Subcutaneous abdominal adipose tissue (tissue), 5 donors: Measurements from ENCODE around the gene CRTC1.

Source experiments
- H3K27ac ChIP-seq: one replicate; pipeline ENCODE4 v1.7.0; 2013; ENCODE audit warnings: low read depth, mild to moderate bottlenecking, inconsistent platforms, low read length, moderate library complexity
- H3K27me3 ChIP-seq, 5 donors: one replicate each; pipeline ENCODE4 v1.7.0; 2013; ENCODE audit warnings: low read length in 5 of 5, inconsistent platforms in 1 of 5; ENCODE audit not compliant: control insufficient read depth in 5 of 5, insufficient read depth in 4 of 5
- H3K36me3 ChIP-seq, 5 donors: one replicate each; pipeline ENCODE4 v1.7.0; 2013; ENCODE audit warnings: low read length in 5 of 5; ENCODE audit not compliant: control insufficient read depth in 5 of 5, insufficient read depth in 5 of 5
- H3K4me1 ChIP-seq, 5 donors: one replicate each; pipeline ENCODE4 v1.7.0; 2013; ENCODE audit warnings: low read length in 5 of 5, mild to moderate bottlenecking in 3 of 5, moderate library complexity in 1 of 5; ENCODE audit not compliant: control insufficient read depth in 5 of 5, insufficient read depth in 5 of 5
- H3K4me3 ChIP-seq, 5 donors: one replicate each; pipeline ENCODE4 v1.7.0; 2013; ENCODE audit warnings: low read length in 5 of 5, low read depth in 1 of 5
- H3K9ac ChIP-seq, 5 donors: one replicate each; pipeline ENCODE4 v1.7.0; 2013; ENCODE audit warnings: low read length in 5 of 5, mild to moderate bottlenecking in 4 of 5, moderate library complexity in 3 of 5
- H3K9me3 ChIP-seq, 5 donors: one replicate each; pipeline ENCODE4 v1.7.0; 2013; ENCODE audit warnings: low read length in 5 of 5; ENCODE audit not compliant: control insufficient read depth in 5 of 5
- donor health status: healthy.
- donor health status: healthy.
- donor health status: healthy.
- donor health status: healthy.
- donor health status: healthy.

Gene CRTC1

GRCh38 chr19:18789883-18790565, 106.5 kb downstream of the CRTC1 start:
- peak overlapping the region in 4 of 5 donors; percentile 32 to 48 (median 42) for H3K4me3 ChIP-seq
- H3K9me3 ChIP-seq = no peaks in the 10 kb centered on the region
- peaks cover 40 to 75% (median 66%) of the 10 kb centered on the region in 5 donors for H3K27me3 ChIP-seq
- no peaks in the 10 kb centered on the region for H3K36me3 ChIP-seq
- peaks cover 0 to 52% (median 37%) of the 10 kb centered on the region in 5 donors for H3K4me1 ChIP-seq
- no peak overlapping the region for H3K9ac ChIP-seq
- no peak overlapping the region for H3K27ac ChIP-seq

GRCh38 chr19:18790566-18791314, 107.3 kb downstream of the CRTC1 start, which contains the start of gene COMP:
COMP (minus strand) TSS chr19:18791305; CDS start chr19:18791269, 36 bp downstream.
- Histone ChIP-seq H3K9ac (no peak within 1 kb of the TSS), H3K4me1 (peaks cover 0 to 49% (median 34%) of the 10 kb centered on the region in 5 donors), H3K4me3 (peak within 1 kb of the TSS in 4 of 5 donors; percentile 32 to 45 (median 40)), H3K27ac (no peak within 1 kb of the TSS), H3K9me3 (no peaks in the 10 kb centered on the region), H3K27me3 (peaks cover 45 to 82% (median 65%) of the 10 kb centered on the region in 5 donors), H3K36me3 (no peaks in the 10 kb centered on the region)

- no peak overlapping the region for H3K9ac ChIP-seq
- no peak overlapping the region for H3K4me3 ChIP-seq
- H3K4me1 ChIP-seq = peaks cover 0 to 45% (median 34%) of the 10 kb centered on the region in 5 donors
- peaks cover 45 to 83% (median 64%) of the 10 kb centered on the region in 5 donors for H3K27me3 ChIP-seq
- no peak overlapping the region for H3K27ac ChIP-seq
- no peaks in the 10 kb centered on the region for H3K9me3 ChIP-seq
- H3K36me3 ChIP-seq = no peaks in the 10 kb centered on the region
These were observed 107.8 kb downstream of the CRTC1 start for GRCh38 chr19:18791315-18791678.

- no peak overlapping the region for H3K27ac ChIP-seq
- peaks cover 0 to 39% (median 30%) of the 10 kb centered on the region in 5 donors for H3K4me1 ChIP-seq
- H3K4me3 ChIP-seq = no peak overlapping the region
- H3K36me3 ChIP-seq = no peaks in the 10 kb centered on the region
- H3K27me3 ChIP-seq = peaks cover 42 to 81% (median 55%) of the 10 kb centered on the region in 5 donors
- H3K9ac ChIP-seq = no peak overlapping the region
- H3K9me3 ChIP-seq = no peaks in the 10 kb centered on the region
These were observed 109.2 kb downstream of the CRTC1 start for GRCh38 chr19:18792661-18793060.

- H3K4me3 ChIP-seq = no peak overlapping the region
- no peak overlapping the region for H3K27ac ChIP-seq
- H3K36me3 ChIP-seq = no peaks in the 10 kb centered on the region
- H3K9me3 ChIP-seq = no peaks in the 10 kb centered on the region
- H3K4me1 ChIP-seq = peaks cover 0 to 35% (median 29%) of the 10 kb centered on the region in 5 donors
- no peak overlapping the region for H3K9ac ChIP-seq
- H3K27me3 ChIP-seq = peaks cover 44 to 79% (median 56%) of the 10 kb centered on the region in 5 donors
These were observed 109.9 kb downstream of the CRTC1 start for GRCh38 chr19:18793144-18794028.

- no peak overlapping the region for H3K27ac ChIP-seq
- H3K4me1 ChIP-seq = peaks cover 0 to 29% (median 23%) of the 10 kb centered on the region in 5 donors
- no peaks in the 10 kb centered on the region for H3K36me3 ChIP-seq
- H3K9me3 ChIP-seq = no peaks in the 10 kb centered on the region
- no peak overlapping the region for H3K4me3 ChIP-seq
- peaks cover 46 to 77% (median 55%) of the 10 kb centered on the region in 5 donors for H3K27me3 ChIP-seq
- H3K9ac ChIP-seq = no peak overlapping the region
These were observed 110.5 kb downstream of the CRTC1 start for GRCh38 chr19:18794029-18794313.

GRCh38 chr19:18794692-18795091, 111.2 kb downstream of the CRTC1 start:
- H3K4me1 ChIP-seq = peaks cover 0 to 22% (median 17%) of the 10 kb centered on the region in 5 donors
- no peaks in the 10 kb centered on the region for H3K9me3 ChIP-seq
- no peak overlapping the region for H3K4me3 ChIP-seq
- no peak overlapping the region for H3K27ac ChIP-seq
- no peak overlapping the region for H3K9ac ChIP-seq
- H3K36me3 ChIP-seq = no peaks in the 10 kb centered on the region
- H3K27me3 ChIP-seq = peaks cover 44 to 74% (median 51%) of the 10 kb centered on the region in 5 donors

- Histone ChIP-seq H3K9me3 (no peaks in the 10 kb centered on the region), H3K4me3 (no peak overlapping the region), H3K27ac (no peak overlapping the region), H3K4me1 (peaks cover 0 to 13% (median 10%) of the 10 kb centered on the region in 5 donors), H3K36me3 (no peaks in the 10 kb centered on the region), H3K9ac (no peak overlapping the region), H3K27me3 (peaks cover 40 to 72% (median 45%) of the 10 kb centered on the region in 5 donors)
These were observed 112.1 kb downstream of the CRTC1 start for GRCh38 chr19:18795540-18795939.

GRCh38 chr19:18796239-18796638, 112.8 kb downstream of the CRTC1 start:
- Histone ChIP-seq H3K36me3 (no peaks in the 10 kb centered on the region), H3K27ac (no peak overlapping the region), H3K4me1 (peaks cover 0 to 6% (median 3%) of the 10 kb centered on the region in 5 donors), H3K9me3 (no peaks in the 10 kb centered on the region), H3K4me3 (no peak overlapping the region), H3K9ac (no peak overlapping the region), H3K27me3 (peaks cover 33 to 65% (median 38%) of the 10 kb centered on the region in 5 donors)
